Stomach smooth muscle (tissue), 2 donors: ENCODE measurements around the gene KRT39.
"Not testable (repeated sequence)": the region's sequence is repeated elsewhere in the genome, so short reads cannot be mapped to it uniquely, and the experiment has no call there.

Source experiments
- H3K27ac ChIP-seq: one replicate; pipeline ENCODE4 v1.7.0; 2013; ENCODE audit warnings: mild to moderate bottlenecking, low read length, inconsistent platforms
- H3K27me3 ChIP-seq, 2 donors: one replicate each; pipeline ENCODE4 v1.7.0; 2013; ENCODE audit warnings: low read length in 2 of 2; ENCODE audit not compliant: insufficient read depth in 2 of 2, control insufficient read depth in 1 of 2
- H3K36me3 ChIP-seq, 2 donors: one replicate each; pipeline ENCODE4 v1.7.0; 2013; ENCODE audit warnings: low read length in 2 of 2; ENCODE audit not compliant: control insufficient read depth in 2 of 2, insufficient read depth in 2 of 2
- H3K4me1 ChIP-seq: one replicate; pipeline ENCODE4 v1.7.0; 2013; ENCODE audit warnings: low read length; ENCODE audit not compliant: control insufficient read depth, insufficient read depth
- H3K4me3 ChIP-seq, 2 donors: one replicate each; pipeline ENCODE4 v1.7.0; 2013; ENCODE audit warnings: low read length in 2 of 2
- H3K9ac ChIP-seq, 2 donors: one replicate each; pipeline ENCODE4 v1.7.0; 2013; ENCODE audit warnings: low read length in 2 of 2, mild to moderate bottlenecking in 1 of 2
- H3K9me3 ChIP-seq, 2 donors: one replicate each; pipeline ENCODE4 v1.7.0; 2013; ENCODE audit warnings: low read length in 2 of 2; ENCODE audit not compliant: control insufficient read depth in 2 of 2
- donor health status: healthy.
- donor health status: Pancreatic carcinoma.

KRT39 gene

GRCh38 chr17:41002814-41003213 is 36.1 kb upstream of the KRT39 start:
- H3K9ac ChIP-seq, result no peak overlapping the region
- no peaks in the 10 kb centered on the region for H3K36me3 ChIP-seq
- no peaks in the 10 kb centered on the region for H3K9me3 ChIP-seq
- H3K27me3 ChIP-seq, result no peaks in the 10 kb centered on the region
- no peak overlapping the region for H3K27ac ChIP-seq
- no peaks in the 10 kb centered on the region for H3K4me1 ChIP-seq
- no peak overlapping the region for H3K4me3 ChIP-seq

DNA sequence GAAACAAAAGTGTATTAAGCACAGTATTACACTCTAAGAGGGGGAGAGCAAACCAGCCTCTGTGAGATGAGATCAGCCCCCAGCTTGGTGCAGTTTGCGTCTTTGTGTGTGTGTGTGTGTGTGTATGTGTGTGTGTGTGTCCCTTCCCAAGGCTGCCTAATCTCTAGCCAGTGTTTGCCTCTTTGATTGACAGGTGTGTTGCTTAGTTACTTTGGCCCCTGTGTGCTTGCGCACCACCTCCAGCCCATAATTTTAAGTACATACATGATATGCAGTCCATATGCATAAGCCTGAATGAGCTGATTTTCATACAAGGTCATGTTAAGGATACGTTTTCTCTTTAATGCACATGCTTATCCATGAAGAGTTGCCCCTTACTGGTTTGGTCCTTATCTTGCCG is 35.0 kb upstream of the KRT39 start:
- Histone ChIP-seq H3K36me3 (no peaks in the 10 kb centered on the region), H3K4me3 (no peak overlapping the region), H3K9me3 (no peaks in the 10 kb centered on the region), H3K27ac (no peak overlapping the region), H3K9ac (no peak overlapping the region), H3K27me3 (no peaks in the 10 kb centered on the region), H3K4me1 (no peaks in the 10 kb centered on the region)

- H3K9me3 ChIP-seq, H3K4me3 ChIP-seq, H3K27me3 ChIP-seq, H3K36me3 ChIP-seq, H3K27ac ChIP-seq, H3K4me1 ChIP-seq, H3K9ac ChIP-seq: not testable (repeated sequence)
Measured at GRCh38 chr17:40999563-40999962, 32.8 kb upstream of the KRT39 start, which contains the start of gene KRTAP3-2. Gene KRTAP3-2 (minus strand): TSS chr17:40999906. CDS start chr17:40999853, 53 bp downstream.

GRCh38 chr17:40997361-40997760 is 30.6 kb upstream of the KRT39 start:
- Histone ChIP-seq H3K27me3 (no peaks in the 10 kb centered on the region), H3K4me3 (no peak overlapping the region), H3K36me3 (no peaks in the 10 kb centered on the region)

DNA sequence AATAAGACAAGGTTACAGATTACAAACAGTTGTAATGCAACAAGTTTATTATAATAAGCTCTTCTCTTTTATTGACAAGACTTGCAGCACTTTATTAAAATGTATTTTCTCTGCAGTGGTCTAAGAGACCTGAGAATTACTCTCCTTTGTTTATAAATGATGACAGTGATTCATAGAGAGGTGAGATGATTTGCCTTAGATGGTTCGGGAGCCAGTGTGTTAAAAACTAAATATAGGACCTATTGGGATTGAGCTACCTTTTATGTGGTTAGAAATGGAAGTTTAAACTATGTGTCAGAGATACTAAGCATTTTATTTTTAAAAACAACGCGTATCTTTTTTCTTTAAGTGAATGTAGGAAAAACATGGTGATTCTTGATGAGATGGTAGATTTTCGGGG is 30.1 kb upstream of the KRT39 start:
- no peak overlapping the region for H3K27ac ChIP-seq
- H3K9ac ChIP-seq, result no peak overlapping the region
- H3K9me3 ChIP-seq, result peaks cover 0 to 3% of the 10 kb centered on the region in 2 donors
- no peaks in the 10 kb centered on the region for H3K27me3 ChIP-seq
- no peaks in the 10 kb centered on the region for H3K36me3 ChIP-seq
- no peaks in the 10 kb centered on the region for H3K4me1 ChIP-seq
- H3K4me3 ChIP-seq, result no peak overlapping the region

More at GRCh38 chr17:40997361-40997760, 30.6 kb upstream of the KRT39 start:
- Histone ChIP-seq H3K27ac (no peak overlapping the region), H3K4me1 (no peaks in the 10 kb centered on the region), H3K9me3 (peaks cover 0 to 3% of the 10 kb centered on the region in 2 donors), H3K9ac (no peak overlapping the region)

DNA sequence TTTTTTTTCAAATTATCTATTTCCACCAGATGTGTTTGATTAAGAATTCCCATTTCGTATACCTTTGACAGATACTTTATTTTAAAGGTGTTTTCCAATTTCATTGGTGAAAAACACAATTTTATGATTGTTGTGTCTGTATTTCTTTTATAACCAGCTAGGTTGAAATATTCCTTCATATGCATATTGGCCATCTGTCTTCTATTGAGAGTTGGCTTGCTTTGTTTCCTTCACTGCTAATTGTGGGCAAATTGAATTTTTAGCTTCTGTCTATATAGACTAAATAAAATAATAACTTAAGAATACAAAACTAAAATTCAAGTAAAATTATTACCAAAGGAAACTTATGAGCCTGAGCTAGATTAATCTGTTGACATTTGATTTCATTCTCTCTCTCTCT is 28.4 kb upstream of the KRT39 start:
- peaks cover 0 to 3% of the 10 kb centered on the region in 2 donors for H3K9me3 ChIP-seq
- no peaks in the 10 kb centered on the region for H3K4me1 ChIP-seq
- H3K9ac ChIP-seq, result no peak overlapping the region
- no peak overlapping the region for H3K4me3 ChIP-seq
- no peaks in the 10 kb centered on the region for H3K27me3 ChIP-seq
- no peaks in the 10 kb centered on the region for H3K36me3 ChIP-seq
- no peak overlapping the region for H3K27ac ChIP-seq

DNA sequence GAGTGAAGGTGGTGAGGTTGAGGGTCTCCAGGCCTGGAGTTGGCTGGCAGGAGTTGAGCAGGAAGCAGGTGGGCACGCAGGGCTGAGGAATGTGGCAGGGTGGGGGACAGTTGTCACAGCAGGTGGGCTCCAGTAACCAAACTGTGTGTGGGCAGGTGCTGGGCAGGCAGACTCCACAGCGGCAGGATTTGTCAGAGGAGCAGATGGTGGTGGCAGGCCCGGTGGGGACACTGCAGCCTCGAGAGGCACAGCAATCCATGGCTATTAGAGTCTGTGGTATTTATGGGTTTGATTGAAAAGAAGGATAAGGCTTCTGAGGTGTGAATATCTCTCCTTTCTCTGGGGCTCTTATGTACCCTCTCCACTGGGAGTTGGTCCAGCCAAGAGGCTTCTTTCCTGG is 27.1 kb upstream of the KRT39 start, which contains the start of gene KRTAP3-3:
Gene KRTAP3-3 (minus strand): TSS at position 326 of the 400 bp plus-strand sequence. CDS start 67 bp downstream, at position 259.
- Histone ChIP-seq H3K9ac (no peak within 1 kb of the TSS), H3K27ac (no peak within 1 kb of the TSS), H3K9me3 (peaks cover 0 to 3% of the 10 kb centered on the region in 2 donors), H3K4me1 (no peaks in the 10 kb centered on the region), H3K36me3 (no peaks in the 10 kb centered on the region), H3K27me3 (no peaks in the 10 kb centered on the region), H3K4me3 (no peak within 1 kb of the TSS)

DNA sequence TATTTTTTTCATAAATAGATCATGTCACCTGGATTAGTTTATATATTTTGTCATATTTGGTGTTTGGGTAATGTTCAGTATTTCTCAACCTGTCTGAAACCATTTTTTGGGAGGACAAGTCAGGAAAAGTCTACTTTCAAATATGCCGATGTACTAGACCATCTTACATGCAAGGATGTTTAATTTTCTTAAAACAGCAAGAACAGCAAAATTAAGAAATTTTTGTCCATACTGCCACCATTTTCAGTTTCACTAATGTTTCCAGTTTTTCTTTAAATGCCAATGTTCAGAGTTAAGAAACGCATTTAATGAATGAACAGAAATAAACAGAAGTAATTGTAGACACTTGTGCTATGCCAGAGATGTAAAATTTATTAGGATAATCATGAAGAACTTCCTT is 26.3 kb upstream of the KRT39 start:
- H3K27me3 ChIP-seq, result no peaks in the 10 kb centered on the region
- H3K36me3 ChIP-seq, result no peaks in the 10 kb centered on the region
- H3K27ac ChIP-seq, result no peak overlapping the region
- H3K9ac ChIP-seq, result no peak overlapping the region
- H3K9me3 ChIP-seq, result peaks cover 0 to 3% of the 10 kb centered on the region in 2 donors
- H3K4me3 ChIP-seq, result no peak overlapping the region
- no peaks in the 10 kb centered on the region for H3K4me1 ChIP-seq

- no peaks in the 10 kb centered on the region for H3K36me3 ChIP-seq
- H3K4me3 ChIP-seq, result no peak overlapping the region
- H3K27me3 ChIP-seq, result no peaks in the 10 kb centered on the region
- H3K4me1 ChIP-seq, result no peaks in the 10 kb centered on the region
- peaks cover 0 to 3% of the 10 kb centered on the region in 2 donors for H3K9me3 ChIP-seq
- H3K27ac ChIP-seq, result no peak overlapping the region
- no peak overlapping the region for H3K9ac ChIP-seq
Measured at GRCh38 chr17:40992666-40993065, 25.9 kb upstream of the KRT39 start.

GRCh38 chr17:40986920-40987319 is 20.2 kb upstream of the KRT39 start:
- Histone ChIP-seq H3K4me3 (no peak overlapping the region), H3K27me3 (peaks cover 0 to 2% of the 10 kb centered on the region in 2 donors), H3K27ac (no peak overlapping the region), H3K36me3 (no peaks in the 10 kb centered on the region), H3K4me1 (no peaks in the 10 kb centered on the region), H3K9me3 (no peaks in the 10 kb centered on the region), H3K9ac (no peak overlapping the region)

GRCh38 chr17:40984226-40984625 is 17.5 kb upstream of the KRT39 start, which contains the start of gene KRT40:
Gene KRT40 (minus strand): TSS chr17:40984326. CDS start chr17:40984273, 53 bp downstream.
- Histone ChIP-seq H3K4me3 (no peak within 1 kb of the TSS), H3K9ac (no peak within 1 kb of the TSS), H3K4me1 (peaks cover 3% of the 10 kb centered on the region), H3K27me3 (peaks cover 0 to 6% of the 10 kb centered on the region in 2 donors), H3K36me3 (no peaks in the 10 kb centered on the region), H3K9me3 (no peaks in the 10 kb centered on the region), H3K27ac (no peak within 1 kb of the TSS)
